Lower lobe of right lung (tissue), 2 donors: ENCODE results near the gene FAM131C. TPM values are rescaled to one million over a fixed set of nuclear protein-coding genes. Genes with fewer than 3 reads are reported as not detected.

Experiments used
- ATAC-seq, 2 donors: fragments of 200-7000 bp; cut with Tn5 transposase; one replicate each; pipeline ENCODE4 v1.9.1; 2020 to 2022; ENCODE audit warnings: mild to moderate bottlenecking in 2 of 2, moderate library complexity in 2 of 2
- DNase-seq: peaks from one replicate; pipeline ENCODE4 v3.0.0-alpha.2; 2020
- H3K27ac ChIP-seq: fragments of 200-600 bp; one replicate; pipeline ENCODE4 v1.8.0; 2022
- H3K27me3 ChIP-seq: fragments of 200-600 bp; one replicate; pipeline ENCODE4 v1.8.0; 2022; ENCODE audit warnings: low read depth
- H3K36me3 ChIP-seq: fragments of 200-600 bp; one replicate; pipeline ENCODE4 v1.8.0; 2022; ENCODE audit warnings: mild to moderate bottlenecking
- H3K4me1 ChIP-seq: fragments of 200-600 bp; one replicate; pipeline ENCODE4 v1.8.0; 2022
- H3K4me3 ChIP-seq: fragments of 200-600 bp; one replicate; pipeline ENCODE4 v1.8.0; 2022; ENCODE audit warnings: mild to moderate bottlenecking
- H3K9me3 ChIP-seq: fragments of 200-600 bp; one replicate; pipeline ENCODE4 v1.8.0; 2022
- intact Hi-C: fragments of 100-400 bp; cut with DNase I; formaldehyde crosslinking; loops from one replicate; pipeline ENCODE4 v1.11.0; 2022
- total RNA-seq: library from RNA; stranded (reverse); fragmentation: NEBNext Ultra II Directional; extraction: Animal tissue kit (Norgen Biotek cat#: 25700); gene quantifications from one replicate; pipeline ENCODE4 v1.2.1, GENCODE V29; 2021
- TF ChIP-seq, protein P1 (sequence below): fragments of 200-600 bp; IDR thresholded peaks from one replicate; pipeline ENCODE4 v1.8.0; 2022; ENCODE audit warnings: antibody characterized with exemption, mild to moderate bottlenecking
- donor health status: DM: no; HTN: yes; CAD: no; lungs with severe emphysema.

FAM131C gene
- total RNA-seq, 1 donor from 2014 or later: not detected

DNA sequence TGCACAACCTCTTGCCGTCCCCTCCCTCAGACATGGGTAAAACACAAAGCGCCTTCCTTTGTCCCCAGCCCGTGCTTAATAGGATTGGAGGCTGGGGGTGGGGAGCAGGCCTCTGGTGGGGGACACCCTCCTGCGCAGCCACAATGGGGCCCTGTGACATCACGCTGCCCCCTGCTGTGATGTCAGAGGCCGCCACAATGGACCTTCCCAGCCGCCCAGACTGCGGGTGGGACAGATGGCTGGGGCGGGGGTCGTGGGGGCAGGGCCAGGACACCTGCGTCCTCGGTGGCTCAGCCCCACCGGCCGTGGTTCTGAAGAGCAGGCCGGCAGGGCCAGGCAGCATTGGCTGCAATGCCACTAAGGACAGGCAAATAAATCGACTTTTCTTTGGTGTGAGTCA is 42.6 kb upstream of the FAM131C start:
- Histone ChIP-seq H3K9me3 (no peaks in the 10 kb centered on the region), H3K36me3 (no peaks in the 10 kb centered on the region), H3K27me3 (no peaks in the 10 kb centered on the region), H3K4me3 (no peak overlapping the region), H3K27ac (no peak overlapping the region), H3K4me1 (peaks cover 8% of the 10 kb centered on the region)
- peak; percentile 41 for DNase-seq
- TF ChIP-seq, protein P1, sequence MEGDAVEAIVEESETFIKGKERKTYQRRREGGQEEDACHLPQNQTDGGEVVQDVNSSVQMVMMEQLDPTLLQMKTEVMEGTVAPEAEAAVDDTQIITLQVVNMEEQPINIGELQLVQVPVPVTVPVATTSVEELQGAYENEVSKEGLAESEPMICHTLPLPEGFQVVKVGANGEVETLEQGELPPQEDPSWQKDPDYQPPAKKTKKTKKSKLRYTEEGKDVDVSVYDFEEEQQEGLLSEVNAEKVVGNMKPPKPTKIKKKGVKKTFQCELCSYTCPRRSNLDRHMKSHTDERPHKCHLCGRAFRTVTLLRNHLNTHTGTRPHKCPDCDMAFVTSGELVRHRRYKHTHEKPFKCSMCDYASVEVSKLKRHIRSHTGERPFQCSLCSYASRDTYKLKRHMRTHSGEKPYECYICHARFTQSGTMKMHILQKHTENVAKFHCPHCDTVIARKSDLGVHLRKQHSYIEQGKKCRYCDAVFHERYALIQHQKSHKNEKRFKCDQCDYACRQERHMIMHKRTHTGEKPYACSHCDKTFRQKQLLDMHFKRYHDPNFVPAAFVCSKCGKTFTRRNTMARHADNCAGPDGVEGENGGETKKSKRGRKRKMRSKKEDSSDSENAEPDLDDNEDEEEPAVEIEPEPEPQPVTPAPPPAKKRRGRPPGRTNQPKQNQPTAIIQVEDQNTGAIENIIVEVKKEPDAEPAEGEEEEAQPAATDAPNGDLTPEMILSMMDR: no peak
- no peak for ATAC-seq
- intact Hi-C loops: no loop called here

DNA sequence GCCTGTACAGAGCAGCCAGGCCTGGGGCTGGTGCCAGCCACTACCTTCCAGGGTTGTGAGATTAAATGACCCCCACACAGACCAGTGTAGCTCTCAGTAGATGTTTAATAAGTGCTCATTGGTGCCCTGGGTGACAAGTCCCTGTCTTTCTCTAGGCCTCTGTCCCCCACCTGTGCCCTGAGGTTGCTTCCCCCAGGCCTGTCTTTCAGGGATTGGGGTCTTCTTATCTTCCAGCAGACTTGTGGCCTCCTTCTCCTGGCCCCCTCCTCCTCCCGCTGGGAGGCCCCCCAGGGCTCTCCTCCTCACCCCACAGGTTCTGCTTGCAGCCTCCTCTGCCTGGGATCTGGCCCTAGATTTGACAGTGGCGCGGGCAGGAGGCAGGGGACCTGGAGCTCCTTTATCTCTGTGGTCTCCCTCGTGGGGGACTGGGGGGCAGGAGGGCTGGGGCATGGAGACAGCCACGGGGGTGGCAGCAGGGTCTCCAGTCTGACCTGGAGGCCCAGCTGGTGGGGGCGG is 42.1 kb upstream of the FAM131C start:
- DNase-seq: peak; percentile 27
- TF ChIP-seq, protein P1: no peak
- no peak overlapping the region for H3K4me3 ChIP-seq
- peaks cover 3% of the 10 kb centered on the region for H3K4me1 ChIP-seq
- H3K9me3 ChIP-seq: no peaks in the 10 kb centered on the region
- no peak overlapping the region for H3K27ac ChIP-seq
- no peaks in the 10 kb centered on the region for H3K36me3 ChIP-seq
- no peak for ATAC-seq
- no peaks in the 10 kb centered on the region for H3K27me3 ChIP-seq
- intact Hi-C loops: no loop called here

DNA sequence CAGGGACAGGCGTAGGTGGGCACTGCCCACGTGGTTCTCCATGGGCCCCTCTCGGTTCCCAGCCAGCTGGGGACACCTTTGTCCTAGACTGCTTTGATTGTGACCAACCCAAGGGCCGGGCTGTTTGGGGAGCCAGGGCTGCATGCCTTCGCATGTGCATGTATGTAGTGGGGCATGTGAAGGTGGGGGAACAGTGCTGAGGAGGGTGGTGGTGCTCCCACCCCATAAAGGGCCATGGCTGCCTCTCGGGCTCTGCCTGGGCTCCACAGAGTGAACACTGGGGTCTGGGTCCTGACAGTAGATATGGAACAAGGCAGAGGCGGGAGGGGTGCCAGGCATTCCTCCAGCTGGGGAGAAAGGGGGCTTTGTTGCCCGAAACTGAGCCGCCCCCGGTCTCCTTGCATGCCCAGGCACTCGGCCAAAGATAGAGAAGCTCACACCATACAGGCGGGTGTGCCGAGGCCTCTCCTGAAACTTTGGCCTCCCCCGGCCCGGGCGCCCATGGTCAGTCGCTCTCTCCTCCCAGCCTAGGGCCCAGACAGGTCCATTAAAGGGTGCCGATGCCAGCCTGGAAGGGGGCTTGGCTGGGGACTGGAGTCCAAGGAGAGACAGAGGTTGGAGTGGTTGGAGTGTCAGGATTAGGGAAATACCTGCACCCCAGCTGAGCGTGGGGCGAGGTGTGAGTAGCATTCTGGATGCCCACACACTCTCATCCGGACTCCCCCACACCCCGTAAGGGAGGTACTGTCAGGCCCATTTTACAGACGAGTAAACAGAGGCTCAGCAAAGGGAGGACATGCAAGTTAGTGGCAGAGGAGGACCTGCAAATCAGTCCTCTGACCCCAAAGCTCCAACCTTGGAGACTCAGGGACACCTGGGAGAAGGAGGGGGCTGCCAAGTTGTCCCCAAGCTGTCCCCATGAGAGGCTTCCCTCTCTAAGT is 41.3 kb upstream of the FAM131C start:
- Histone ChIP-seq H3K36me3 (no peaks in the 10 kb centered on the region), H3K9me3 (no peaks in the 10 kb centered on the region), H3K27me3 (no peaks in the 10 kb centered on the region), H3K27ac (no peak overlapping the region), H3K4me3 (no peak overlapping the region), H3K4me1 (no peaks in the 10 kb centered on the region)
- TF ChIP-seq, protein P1: no peak
- intact Hi-C loops: no loop called here
- ATAC-seq (no peak), DNase-seq (no peak)

DNA sequence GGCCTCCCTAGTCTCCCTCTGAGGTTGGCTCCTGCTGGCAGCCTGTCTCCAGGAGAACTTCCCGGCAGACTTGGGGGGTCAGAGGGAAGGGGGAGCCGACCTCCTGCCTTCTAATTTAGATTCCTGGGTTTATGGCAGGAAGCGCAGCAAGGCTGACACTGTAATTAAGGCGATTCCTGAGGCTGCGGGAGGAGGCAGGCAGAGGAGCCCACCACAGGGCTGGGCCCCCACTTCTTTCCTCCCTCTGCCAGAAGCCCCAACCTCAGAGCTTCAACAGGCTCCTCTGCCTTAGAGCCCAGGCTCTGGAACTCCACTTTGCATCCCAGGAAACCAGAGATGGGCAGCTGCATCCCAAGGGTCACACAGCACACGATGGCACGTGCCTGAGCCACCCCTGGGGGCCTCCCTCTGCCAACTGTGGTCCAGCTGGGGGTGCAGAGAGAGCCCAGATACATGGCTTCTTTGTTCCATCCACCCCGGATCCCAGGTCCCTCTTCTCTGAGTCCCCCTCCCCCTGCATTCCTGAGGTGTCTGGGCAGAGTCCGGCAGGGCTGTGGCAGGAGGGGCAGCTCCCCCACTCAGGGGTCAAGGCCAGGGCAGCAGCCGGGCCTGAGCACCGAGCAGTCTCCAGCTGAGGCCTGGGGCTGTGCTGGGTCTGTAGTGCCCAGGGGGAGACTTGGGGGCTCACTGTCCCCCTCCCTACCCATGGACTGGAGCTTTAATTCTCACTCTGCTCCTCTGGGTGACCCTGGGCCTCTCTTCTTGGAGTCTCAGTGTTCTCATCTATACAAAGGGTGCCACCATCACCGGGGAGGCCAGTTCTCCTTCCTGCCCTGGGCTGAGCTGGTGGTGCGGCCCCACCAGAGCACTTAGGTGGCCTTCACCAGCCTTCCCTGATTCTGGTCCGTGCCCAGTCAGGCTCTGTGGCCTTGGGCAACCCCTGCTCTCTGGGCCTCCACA is 39.4 kb upstream of the FAM131C start:
- no peak overlapping the region for H3K4me3 ChIP-seq
- H3K36me3 ChIP-seq: no peaks in the 10 kb centered on the region
- no peaks in the 10 kb centered on the region for H3K27me3 ChIP-seq
- peak; percentile 20 to 32 for ATAC-seq
- peaks cover 12% of the 10 kb centered on the region for H3K9me3 ChIP-seq
- H3K27ac ChIP-seq: no peak overlapping the region
- no peak for DNase-seq
- TF ChIP-seq, protein P1: no peak
- intact Hi-C loops: no loop called here
- no peaks in the 10 kb centered on the region for H3K4me1 ChIP-seq

DNA sequence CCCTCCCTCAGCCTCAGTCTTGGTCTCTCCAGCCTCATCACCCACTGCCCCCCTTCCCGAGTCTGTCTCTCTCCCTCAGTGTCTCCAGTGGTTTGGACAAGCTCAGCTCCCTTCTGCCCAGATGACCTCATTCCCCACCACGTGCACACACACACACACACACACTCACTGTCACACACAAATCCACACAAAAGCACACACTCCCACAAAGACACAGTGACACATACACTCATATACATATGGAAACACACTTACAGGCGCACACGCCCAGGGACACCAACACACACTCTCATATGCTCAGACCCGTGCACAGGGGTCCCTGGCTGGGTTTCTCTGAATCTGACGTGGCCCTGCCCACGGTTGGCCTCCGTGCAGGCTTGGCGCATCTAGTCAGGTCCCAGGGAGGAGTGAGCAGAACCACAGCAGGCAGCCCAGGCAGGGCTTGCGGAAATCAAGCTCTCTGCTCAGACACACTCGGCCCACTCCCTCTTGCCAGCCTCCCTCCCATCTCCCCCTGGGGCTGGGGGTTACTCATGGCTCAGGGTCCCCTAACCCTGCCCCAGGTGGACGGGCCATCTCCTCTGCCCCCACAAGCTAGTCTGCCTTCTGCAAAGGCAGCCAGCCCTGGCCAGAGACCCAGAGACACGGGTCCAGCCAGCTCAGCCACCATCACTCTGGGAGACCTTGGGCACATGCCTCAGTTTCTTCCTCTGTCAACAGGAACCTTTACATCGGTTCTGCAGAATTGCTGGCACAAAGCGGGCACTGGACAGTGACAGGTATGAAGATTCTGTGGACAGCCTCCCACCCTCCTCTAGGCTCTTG is 38.5 kb upstream of the FAM131C start:
- no peaks in the 10 kb centered on the region for H3K4me1 ChIP-seq
- H3K27me3 ChIP-seq: no peaks in the 10 kb centered on the region
- ATAC-seq (peak in 1 of 2 donors; percentile 41), DNase-seq (no peak)
- no peaks in the 10 kb centered on the region for H3K36me3 ChIP-seq
- H3K27ac ChIP-seq: no peak overlapping the region
- H3K9me3 ChIP-seq: peaks cover 12% of the 10 kb centered on the region
- TF ChIP-seq, protein P1: no peak
- intact Hi-C loops: no loop called here
- H3K4me3 ChIP-seq: no peak overlapping the region
